HepG2 (cell line): ENCODE measurements around the gene PAQR7. TPM values are rescaled to one million over a fixed set of nuclear protein-coding genes. Genes with fewer than 3 reads are reported as not detected.
A peak's percentile ranks its signal among the peaks of the same experiment; 100 is the strongest.

Source experiments
- CBX5 ChIP-seq: sonication (generic); formaldehyde crosslinking; IDR thresholded peaks from 2 replicates; pipeline ENCODE4 v1.4.0; 2020; ENCODE audit warnings: missing genetic modification reagents, borderline replicate concordance
- CREB1 ChIP-seq, 2 experiments: fragments of 450-650 bp in 1 of 2; IDR thresholded peaks; 2 replicates each; pipeline ENCODE4 v1.6.1; 2016 to 2017; ENCODE audit warnings: control low read depth in 1 of 2, mild to moderate bottlenecking in 1 of 2, missing compliant biosample characterization in 1 of 2, missing genetic modification characterization in 1 of 2
- SMAD3 ChIP-seq: sonication (generic); formaldehyde crosslinking; IDR thresholded peaks from 2 replicates; pipeline ENCODE4 v1.4.0; 2020; ENCODE audit warnings: missing genetic modification reagents
- TBL1XR1 ChIP-seq: fragments of 150-350 bp; IDR thresholded peaks from 2 replicates; pipeline ENCODE4 v1.6.1; 2014; ENCODE audit warnings: borderline replicate concordance, low read length; ENCODE audit not compliant: partially characterized antibody
- U2AF2 ChIP-seq: fragments of 200-400 bp; formaldehyde crosslinking; IDR thresholded peaks from 2 replicates; pipeline ENCODE4 v1.6.1; 2017; ENCODE audit warnings: low read depth, mild to moderate bottlenecking, low read length
- ZNF235 ChIP-seq: sonication (generic); formaldehyde crosslinking; IDR thresholded peaks from 2 replicates; pipeline ENCODE4 v1.8.1; 2023; ENCODE audit warnings: mild to moderate bottlenecking, missing genetic modification reagents, borderline replicate concordance
- ZNF496 ChIP-seq: sonication (generic); formaldehyde crosslinking; IDR thresholded peaks from 2 replicates; pipeline ENCODE4 v1.8.1; 2023; ENCODE audit warnings: mild to moderate bottlenecking, moderate library complexity, missing genetic modification reagents; ENCODE audit not compliant: insufficient replicate concordance
- ZNF501 ChIP-seq: sonication (generic); formaldehyde crosslinking; IDR thresholded peaks from 2 replicates; pipeline ENCODE4 v1.5.1; 2020; ENCODE audit warnings: mild to moderate bottlenecking, moderate library complexity, missing genetic modification reagents
- ZNF891 ChIP-seq: sonication (generic); formaldehyde crosslinking; IDR thresholded peaks from 2 replicates; pipeline ENCODE4 v1.5.0; 2020; ENCODE audit warnings: mild to moderate bottlenecking, missing genetic modification reagents
- polyA plus RNA-seq, 8 experiments: library from polyadenylated mRNA; depleted of rRNA in 3 of 8; stranded (reverse) in 7 of 8; unstranded in 1 of 8; fragments of >200 nt; fragmentation: Illumina TruSeq in 4 of 8; extraction: Trizol in 4 of 8; gene quantifications; 2 replicates each; pipeline versions ENCODE4 v1.2.1 to v1.2.3, GENCODE V29; 2011 to 2016; ENCODE audit warnings: low read depth in 4 of 8, missing spikeins in 1 of 8, mixed read lengths in 1 of 8; ENCODE audit not compliant: insufficient read depth in 1 of 8
- total RNA-seq, 5 experiments: library from RNA; depleted of rRNA; stranded (reverse); fragments of >200 nt; fragmentation: Illumina TruSeq; extraction: Trizol; gene quantifications; 2 replicates each; pipeline ENCODE4 v1.2.3, GENCODE V29; 2016; ENCODE audit warnings: low read depth in 1 of 5
- TF ChIP-seq, protein P1 (sequence below): sonication (generic); formaldehyde crosslinking; IDR thresholded peaks from 2 replicates; pipeline ENCODE4 v1.4.0; 2020; ENCODE audit warnings: missing genetic modification reagents, borderline replicate concordance
- TF ChIP-seq, protein P2 (sequence below): sonication (generic); formaldehyde crosslinking; IDR thresholded peaks from 2 replicates; pipeline ENCODE4 v1.8.0; 2022; ENCODE audit warnings: missing genetic modification reagents, mild to moderate bottlenecking, inconsistent platforms, borderline replicate concordance
- TF ChIP-seq, protein P3 (sequence below): sonication (generic); formaldehyde crosslinking; IDR thresholded peaks from 2 replicates; pipeline ENCODE4 v1.8.1; 2022; ENCODE audit warnings: mild to moderate bottlenecking, missing genetic modification reagents
- TF ChIP-seq, protein P4 (sequence below): sonication (generic); formaldehyde crosslinking; IDR thresholded peaks from 2 replicates; pipeline ENCODE4 v1.4.0; 2020; ENCODE audit warnings: mild to moderate bottlenecking, missing genetic modification reagents
- TF ChIP-seq, protein P5 (sequence below): sonication (generic); formaldehyde crosslinking; IDR thresholded peaks from 2 replicates; pipeline ENCODE4 v1.4.0; 2020; ENCODE audit warnings: missing genetic modification reagents
- TF ChIP-seq, protein P6 (sequence below): sonication (generic); formaldehyde crosslinking; IDR thresholded peaks from 2 replicates; pipeline ENCODE4 v1.4.0; 2020; ENCODE audit warnings: missing genetic modification reagents
- TF ChIP-seq, protein P7 (sequence below): sonication (generic); formaldehyde crosslinking; IDR thresholded peaks from 2 replicates; pipeline ENCODE4 v1.8.0; 2023; ENCODE audit warnings: mild to moderate bottlenecking, missing genetic modification reagents

PAQR7 gene
- total and polyA plus RNA-seq, 2 of the 13 experiments (the other 11 are each of a cell fraction or from before 2014, with no cell fraction given), result 13.2 to 16.6 TPM

DNA sequence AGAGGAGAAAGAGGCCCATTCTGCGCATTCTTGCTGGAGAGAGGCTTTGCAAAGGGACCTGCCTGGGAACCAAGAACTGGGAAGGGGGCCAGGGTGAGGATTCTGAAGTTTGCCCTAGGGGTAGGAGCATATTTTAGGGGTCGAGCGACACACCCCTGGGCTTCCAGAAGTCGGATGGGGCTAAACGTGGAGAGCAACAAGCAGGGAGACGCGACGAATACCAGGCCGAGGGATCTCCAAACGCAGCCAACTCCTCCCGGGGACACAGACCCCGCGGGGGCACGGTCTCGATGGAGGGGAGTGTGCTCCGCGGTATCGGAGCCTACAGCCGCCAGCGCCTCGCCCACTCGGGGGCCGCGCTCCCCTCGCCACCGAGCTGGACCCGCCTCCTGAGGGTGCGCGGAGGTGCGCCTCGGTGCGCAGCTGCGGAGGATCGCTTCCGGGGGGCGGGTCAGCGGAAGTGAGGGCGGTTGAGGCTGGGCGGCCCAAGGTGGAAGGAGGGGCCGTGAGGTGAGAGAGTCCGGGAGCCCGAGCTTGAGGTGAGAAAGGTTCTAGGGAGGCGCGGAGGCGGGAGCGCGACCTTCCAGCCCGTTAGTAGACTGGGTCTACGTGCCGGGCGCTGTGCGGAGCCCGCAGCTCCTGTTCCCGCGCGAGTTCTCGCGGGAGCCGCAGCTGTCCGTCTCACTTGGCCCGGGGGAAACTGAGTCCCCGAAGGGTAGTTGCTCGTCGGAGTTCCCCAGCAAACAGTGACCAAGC lies 55.8 kb downstream of the PAQR7 start, which contains the start of gene MTFR1L (continued):
- TF ChIP-seq, protein P1, sequence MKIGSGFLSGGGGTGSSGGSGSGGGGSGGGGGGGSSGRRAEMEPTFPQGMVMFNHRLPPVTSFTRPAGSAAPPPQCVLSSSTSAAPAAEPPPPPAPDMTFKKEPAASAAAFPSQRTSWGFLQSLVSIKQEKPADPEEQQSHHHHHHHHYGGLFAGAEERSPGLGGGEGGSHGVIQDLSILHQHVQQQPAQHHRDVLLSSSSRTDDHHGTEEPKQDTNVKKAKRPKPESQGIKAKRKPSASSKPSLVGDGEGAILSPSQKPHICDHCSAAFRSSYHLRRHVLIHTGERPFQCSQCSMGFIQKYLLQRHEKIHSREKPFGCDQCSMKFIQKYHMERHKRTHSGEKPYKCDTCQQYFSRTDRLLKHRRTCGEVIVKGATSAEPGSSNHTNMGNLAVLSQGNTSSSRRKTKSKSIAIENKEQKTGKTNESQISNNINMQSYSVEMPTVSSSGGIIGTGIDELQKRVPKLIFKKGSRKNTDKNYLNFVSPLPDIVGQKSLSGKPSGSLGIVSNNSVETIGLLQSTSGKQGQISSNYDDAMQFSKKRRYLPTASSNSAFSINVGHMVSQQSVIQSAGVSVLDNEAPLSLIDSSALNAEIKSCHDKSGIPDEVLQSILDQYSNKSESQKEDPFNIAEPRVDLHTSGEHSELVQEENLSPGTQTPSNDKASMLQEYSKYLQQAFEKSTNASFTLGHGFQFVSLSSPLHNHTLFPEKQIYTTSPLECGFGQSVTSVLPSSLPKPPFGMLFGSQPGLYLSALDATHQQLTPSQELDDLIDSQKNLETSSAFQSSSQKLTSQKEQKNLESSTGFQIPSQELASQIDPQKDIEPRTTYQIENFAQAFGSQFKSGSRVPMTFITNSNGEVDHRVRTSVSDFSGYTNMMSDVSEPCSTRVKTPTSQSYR (CRISPR knock-in tag), result no peak
- TF ChIP-seq, protein P2, sequence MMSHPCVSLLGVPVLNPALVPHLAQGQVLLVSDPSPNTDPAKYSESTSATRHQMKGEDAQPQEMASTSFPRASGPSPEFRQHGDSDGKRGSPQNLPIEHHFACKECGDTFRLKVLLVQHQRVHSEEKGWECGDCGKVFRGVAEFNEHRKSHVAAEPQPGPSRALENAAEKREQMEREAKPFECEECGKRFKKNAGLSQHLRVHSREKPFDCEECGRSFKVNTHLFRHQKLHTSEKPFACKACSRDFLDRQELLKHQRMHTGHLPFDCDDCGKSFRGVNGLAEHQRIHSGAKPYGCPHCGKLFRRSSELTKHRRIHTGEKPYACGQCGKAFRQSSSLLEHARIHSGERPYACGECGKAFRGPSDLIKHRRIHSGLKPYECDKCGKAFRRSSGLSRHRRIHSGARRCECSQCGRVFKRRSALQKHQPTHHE (CRISPR knock-in tag), result no peak
- peak; percentile 74; the same call in 1 of the 2 replicates for TF ChIP-seq ZNF501 (CRISPR knock-in tag)
- TF ChIP-seq, protein P3, sequence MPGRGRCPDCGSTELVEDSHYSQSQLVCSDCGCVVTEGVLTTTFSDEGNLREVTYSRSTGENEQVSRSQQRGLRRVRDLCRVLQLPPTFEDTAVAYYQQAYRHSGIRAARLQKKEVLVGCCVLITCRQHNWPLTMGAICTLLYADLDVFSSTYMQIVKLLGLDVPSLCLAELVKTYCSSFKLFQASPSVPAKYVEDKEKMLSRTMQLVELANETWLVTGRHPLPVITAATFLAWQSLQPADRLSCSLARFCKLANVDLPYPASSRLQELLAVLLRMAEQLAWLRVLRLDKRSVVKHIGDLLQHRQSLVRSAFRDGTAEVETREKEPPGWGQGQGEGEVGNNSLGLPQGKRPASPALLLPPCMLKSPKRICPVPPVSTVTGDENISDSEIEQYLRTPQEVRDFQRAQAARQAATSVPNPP (CRISPR knock-in tag), result no peak
- TF ChIP-seq ZNF235 (CRISPR knock-in tag), result no peak
- TF ChIP-seq, protein P4, sequence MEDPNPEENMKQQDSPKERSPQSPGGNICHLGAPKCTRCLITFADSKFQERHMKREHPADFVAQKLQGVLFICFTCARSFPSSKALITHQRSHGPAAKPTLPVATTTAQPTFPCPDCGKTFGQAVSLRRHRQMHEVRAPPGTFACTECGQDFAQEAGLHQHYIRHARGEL (CRISPR knock-in tag), result no peak
- no peak for TF ChIP-seq CREB1 (IDR thresholded peaks at IDR 0.05)
- no peak; the same call in 1 of the 2 replicates for TF ChIP-seq CREB1 (CRISPR knock-in tag; IDR thresholded peaks at IDR 0.05)
- TF ChIP-seq U2AF2, result no peak
- TF ChIP-seq CBX5, result peak; percentile 21; the same call in 1 of the 2 replicates
- TF ChIP-seq ZNF891 (CRISPR knock-in tag), result peak; percentile 87
- TF ChIP-seq, protein P5, sequence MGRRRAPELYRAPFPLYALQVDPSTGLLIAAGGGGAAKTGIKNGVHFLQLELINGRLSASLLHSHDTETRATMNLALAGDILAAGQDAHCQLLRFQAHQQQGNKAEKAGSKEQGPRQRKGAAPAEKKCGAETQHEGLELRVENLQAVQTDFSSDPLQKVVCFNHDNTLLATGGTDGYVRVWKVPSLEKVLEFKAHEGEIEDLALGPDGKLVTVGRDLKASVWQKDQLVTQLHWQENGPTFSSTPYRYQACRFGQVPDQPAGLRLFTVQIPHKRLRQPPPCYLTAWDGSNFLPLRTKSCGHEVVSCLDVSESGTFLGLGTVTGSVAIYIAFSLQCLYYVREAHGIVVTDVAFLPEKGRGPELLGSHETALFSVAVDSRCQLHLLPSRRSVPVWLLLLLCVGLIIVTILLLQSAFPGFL (CRISPR knock-in tag), result no peak
- TF ChIP-seq, protein P6, sequence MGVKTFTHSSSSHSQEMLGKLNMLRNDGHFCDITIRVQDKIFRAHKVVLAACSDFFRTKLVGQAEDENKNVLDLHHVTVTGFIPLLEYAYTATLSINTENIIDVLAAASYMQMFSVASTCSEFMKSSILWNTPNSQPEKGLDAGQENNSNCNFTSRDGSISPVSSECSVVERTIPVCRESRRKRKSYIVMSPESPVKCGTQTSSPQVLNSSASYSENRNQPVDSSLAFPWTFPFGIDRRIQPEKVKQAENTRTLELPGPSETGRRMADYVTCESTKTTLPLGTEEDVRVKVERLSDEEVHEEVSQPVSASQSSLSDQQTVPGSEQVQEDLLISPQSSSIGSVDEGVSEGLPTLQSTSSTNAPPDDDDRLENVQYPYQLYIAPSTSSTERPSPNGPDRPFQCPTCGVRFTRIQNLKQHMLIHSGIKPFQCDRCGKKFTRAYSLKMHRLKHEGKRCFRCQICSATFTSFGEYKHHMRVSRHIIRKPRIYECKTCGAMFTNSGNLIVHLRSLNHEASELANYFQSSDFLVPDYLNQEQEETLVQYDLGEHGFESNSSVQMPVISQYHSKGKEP (CRISPR knock-in tag), result peak; percentile 11; the same call in 1 of the 2 replicates
- 0 out of 2 replicates have a peak, but pooled peaks have one; percentile 32 for TF ChIP-seq SMAD3 (CRISPR knock-in tag)
- no peak for TF ChIP-seq ZNF496 (CRISPR knock-in tag)
- peak; percentile 23 for TF ChIP-seq TBL1XR1
- TF ChIP-seq, protein P7, sequence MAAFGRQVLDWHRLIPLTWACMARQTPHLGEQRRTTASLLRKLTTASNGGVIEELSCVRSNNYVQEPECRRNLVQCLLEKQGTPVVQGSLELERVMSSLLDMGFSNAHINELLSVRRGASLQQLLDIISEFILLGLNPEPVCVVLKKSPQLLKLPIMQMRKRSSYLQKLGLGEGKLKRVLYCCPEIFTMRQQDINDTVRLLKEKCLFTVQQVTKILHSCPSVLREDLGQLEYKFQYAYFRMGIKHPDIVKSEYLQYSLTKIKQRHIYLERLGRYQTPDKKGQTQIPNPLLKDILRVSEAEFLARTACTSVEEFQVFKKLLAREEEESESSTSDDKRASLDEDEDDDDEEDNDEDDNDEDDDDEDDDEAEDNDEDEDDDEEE (CRISPR knock-in tag), result no peak
